ENCODE data around the gene CREM.

- TF ChIP-seq CTCF (conservative IDR thresholded peaks at IDR 0.05; ENCODE audit: low read length) (no peak), EZH2phosphoT487 (IDR thresholded peaks at IDR 0.05; ENCODE audit: borderline replicate concordance, low read depth, low read length) (no peak)
These were observed 30.3 kb upstream of the CREM start for GRCh38 chr10:35096312-35096711.
